K562 (cell line): ENCODE results near the gene NUDT5. TPM values are rescaled to one million over a fixed set of nuclear protein-coding genes. Genes with fewer than 3 reads are reported as not detected.

Experiments used
- ARID1B ChIP-seq: fragments of 450-650 bp; IDR thresholded peaks from 2 replicates; pipeline ENCODE4 v1.6.1; 2016; ENCODE audit warnings: antibody characterized with exemption, mild to moderate bottlenecking, inconsistent platforms
- CBFA2T3 ChIP-seq: fragments of 450-650 bp; IDR thresholded peaks from 2 replicates; pipeline ENCODE4 v1.6.1; 2017
- EP300 ChIP-seq: IDR thresholded peaks from 2 replicates; pipeline ENCODE4 v1.6.1; 2012; ENCODE audit warnings: low read length, improper control_type of control experiment
- POU5F1 ChIP-seq: fragments of 150-350 bp; IDR thresholded peaks from 2 replicates; pipeline ENCODE4 v1.6.1; 2014; ENCODE audit warnings: borderline replicate concordance, low read length, low read depth, mild to moderate bottlenecking; ENCODE audit not compliant: partially characterized antibody
- ZBTB40 ChIP-seq, 2 experiments: fragments of 450-650 bp in 1 of 2; sonication (generic) in 1 of 2; formaldehyde crosslinking in 1 of 2; IDR thresholded peaks; 2 replicates each; pipeline versions ENCODE4 v1.7.1 to v1.9.0; 2016 to 2022; ENCODE audit warnings: inconsistent platforms in 1 of 2, mild to moderate bottlenecking in 1 of 2, missing genetic modification reagents in 1 of 2
- ZNF197 ChIP-seq: fragments of 200-800 bp; sonication (Bioruptor generic); IDR thresholded peaks from 2 replicates; pipeline ENCODE4 v1.6.1; 2016; ENCODE audit warnings: low read depth, missing genetic modification characterization, missing compliant biosample characterization
- ZNF24 ChIP-seq: fragments of 450-650 bp; IDR thresholded peaks from 2 replicates; pipeline ENCODE4 v1.6.1; 2016
- ZNF318 ChIP-seq, 2 experiments: fragments of 450-650 bp; IDR thresholded peaks; 2 replicates each; pipeline ENCODE4 v1.6.1; 2016; ENCODE audit warnings: mild to moderate bottlenecking in 2 of 2, borderline replicate concordance in 1 of 2, low read depth in 1 of 2, moderate library complexity in 1 of 2
- ZNF395 ChIP-seq: fragments of 200-800 bp; sonication (Bioruptor generic); IDR thresholded peaks from 2 replicates; pipeline ENCODE4 v1.6.1; 2017; ENCODE audit warnings: missing genetic modification characterization, missing compliant biosample characterization
- polyA plus RNA-seq, 8 experiments: library from polyadenylated mRNA; depleted of rRNA in 4 of 8; stranded (reverse) in 5 of 8; unstranded in 3 of 8; fragments of >200 nt; fragmentation: Nextera tagmentation in 2 of 8; fragmentation: Illumina TruSeq in 1 of 8; extraction: Ambion mirVana in 2 of 8; extraction: Trizol in 1 of 8; gene quantifications; 2 replicates each; pipeline versions ENCODE4 v1.2.1 to v1.2.3, GENCODE V29; 2011 to 2014; ENCODE audit warnings: inconsistent platforms in 1 of 8, missing spikeins in 1 of 8
- total RNA-seq, 7 experiments: library from RNA; depleted of rRNA in 6 of 7; stranded (reverse); fragments of >200 nt in 6 of 7; fragmentation: Illumina TruSeq in 2 of 7; extraction: Trizol in 2 of 7; gene quantifications; 2 replicates each; pipeline versions ENCODE4 v1.2.1 to v1.2.3, GENCODE V29; 2011 to 2021; ENCODE audit warnings: low replicate concordance in 1 of 7

Gene NUDT5
- total and polyA plus RNA-seq, 9 of the 15 experiments (the other 6 are each of a cell fraction or from before 2014, with no cell fraction given): 87.7 to 422 (median 186) TPM

GRCh38 chr10:12208460-12208859, 12.8 kb upstream of the NUDT5 start (continued):
- TF ChIP-seq ZNF318 (IDR thresholded peaks at IDR 0.05; ENCODE audit: borderline replicate concordance in 1 of 2, low read depth in 1 of 2) (no peak), ZNF395 (CRISPR knock-in tag) (no peak), CBFA2T3 (peak; percentile 95), ZBTB40 (IDR thresholded peaks at IDR 0.05) (no peak), ZBTB40 (CRISPR knock-in tag; IDR thresholded peaks at IDR 0.05) (no peak), ZNF197 (no peak), ARID1B (peak; percentile 93), EP300 (peak; percentile 48; the same call in 1 of the 2 replicates), POU5F1 (no peak), ZNF24 (0 out of 2 replicates have a peak, but pooled peaks have one; percentile 19)
